Adrenal gland (tissue), 12 donors: ENCODE results near the gene TLCD3A. TPM values are rescaled to one million over a fixed set of nuclear protein-coding genes. Genes with fewer than 3 reads are reported as not detected.
"Not testable (repeated sequence)": the region's sequence is repeated elsewhere in the genome, so short reads cannot be mapped to it uniquely, and the experiment has no call there.

ENCODE experiments used
- DNase-seq, 7 donors: peaks; one replicate each; pipeline ENCODE4 v3.0.0-alpha.2; 2019 to 2020
- H3K27ac ChIP-seq, 5 donors: fragments of 200-600 bp; sonication (generic) in 4 of 5; 1 replicate in 3 of 5; 2 replicates in 2 of 5; pipeline versions ENCODE4 v1.5.1 to v1.8.0; 2016 to 2020; ENCODE audit warnings: mild to moderate bottlenecking in 1 of 5
- H3K27me3 ChIP-seq: fragments of 200-600 bp; 2 replicates; pipeline ENCODE4 v1.8.0; 2021
- H3K36me3 ChIP-seq, 2 donors: fragments of 200-600 bp; replicated peaks in 1 of 2; 1 replicate in 1 of 2; 2 replicates in 1 of 2; pipeline versions ENCODE4 v1.5.1 to v1.8.0; 2018 to 2022
- H3K4me1 ChIP-seq, 2 donors: fragments of 200-600 bp; replicated peaks in 1 of 2; 1 replicate in 1 of 2; 2 replicates in 1 of 2; pipeline versions ENCODE4 v1.5.1 to v1.8.0; 2018 to 2021
- H3K4me3 ChIP-seq, 4 donors: fragments of 200-600 bp; sonication (generic) in 3 of 4; one replicate each; pipeline ENCODE4 v1.5.1; 2016 to 2018
- H3K9me3 ChIP-seq, 3 donors: fragments of 200-600 bp; sonication (generic) in 1 of 3; replicated peaks in 1 of 3; 1 replicate in 2 of 3; 2 replicates in 1 of 3; pipeline versions ENCODE4 v1.5.1 to v1.8.0; 2016 to 2021
- CTCF ChIP-seq, 6 experiments: fragments of 450-650 bp in 4 of 6; fragments of 200-600 bp in 2 of 6; sonication (generic) in 1 of 6; IDR thresholded peaks; 1 replicate in 5 of 6; 2 replicates in 1 of 6; pipeline versions ENCODE4 v1.5.1 to v1.8.0; 2016 to 2021; ENCODE audit warnings: antibody characterized with exemption in 6 of 6, mild to moderate bottlenecking in 2 of 6, moderate library complexity in 1 of 6
- POLR2A ChIP-seq, 2 donors: fragments of 450-650 bp; IDR thresholded peaks; one replicate each; pipeline ENCODE4 v1.6.1; 2017; ENCODE audit warnings: antibody characterized with exemption in 2 of 2, mild to moderate bottlenecking in 2 of 2, moderate library complexity in 1 of 2
- WGBS, 4 donors: extraction: QIAGEN DNeasy Blood & Tissue Kit in 2 of 4; methylation state at CpG; one replicate each; pipeline versions ENCODE4 v1.1.5 to v1.1.7; 2013 to 2017; 5-methylcytosine and 5-hydroxymethylcytosine counted together
- intact Hi-C, 2 donors: fragments of 100-400 bp; cut with DNase I; formaldehyde crosslinking; loops; one replicate each; pipeline versions ENCODE4 v1.14.1 to v1.15.0; 2022 to 2023
- polyA plus RNA-seq, 3 donors: library from polyadenylated mRNA; stranded (reverse); fragments of 200-250 nt in 2 of 3; fragments of 350-450 nt in 1 of 3; fragmentation: Illumina TruSeq in 1 of 3; extraction: RNeasy Lipid Tissue Mini Kit (QIAGEN cat#74804) in 1 of 3; gene quantifications; one replicate each; pipeline ENCODE4 v1.2.3, GENCODE V29; 2013 to 2014
- total RNA-seq, 9 donors: library from RNA; depleted of rRNA in 4 of 9; stranded (reverse); fragments of >200 nt in 4 of 9; fragments of 120-200 nt in 1 of 9; fragmentation: NEBNext Ultra II Directional in 1 of 9; extraction: Animal tissue kit (Norgen Biotek cat#: 25700) in 1 of 9; gene quantifications; one replicate each; pipeline versions ENCODE4 v1.1.0 to v1.2.4, GENCODE V29; 2013 to 2023
- donor health status: healthy with polysubstance abuse.
- donor health status: Bipolar disorder and iron deficiency.
- donor health status: DM: yes; HTN: yes; CAD: no.
- donor health status: DM: no; HTN: no; CAD: no.
- donor health status: DM: no; HTN: no; CAD: no.
- donor health status: DM: yes; HTN: yes; CAD: no.

Gene TLCD3A
- total and polyA plus RNA-seq, 12 donors, result 0.72 to 8.7 (median 4.2) TPM

GRCh38 chr17:745406-745805 lies 13.0 kb downstream of the TLCD3A start:
- Histone ChIP-seq H3K4me3 (no peak overlapping the region), H3K4me1 (peaks cover 0 to under 1% of the 10 kb centered on the region in 2 donors), H3K27me3 (no peaks in the 10 kb centered on the region), H3K9me3 (no peaks in the 10 kb centered on the region), H3K27ac (no peak overlapping the region), H3K36me3 (peaks cover 0 to 57% of the 10 kb centered on the region in 2 donors)
- intact Hi-C loops, result no loop called here
- DNase-seq, result no peak
- WGBS, 4 donors, result 89 to 100% (median 96%) methylated on average over 1 to 11 of the region's 11 CpGs
- TF ChIP-seq POLR2A (IDR thresholded peaks at IDR 0.05), result no peak
- no peak for TF ChIP-seq CTCF (IDR thresholded peaks at IDR 0.05)

GRCh38 chr17:746181-746580 lies 13.8 kb downstream of the TLCD3A start:
- TF ChIP-seq POLR2A (IDR thresholded peaks at IDR 0.05) (no peak), CTCF (IDR thresholded peaks at IDR 0.05) (no peak)
- H3K4me3 ChIP-seq, result no peak overlapping the region
- intact Hi-C loops, result no loop called here
- peaks cover 0 to 50% of the 10 kb centered on the region in 2 donors for H3K36me3 ChIP-seq
- no peaks in the 10 kb centered on the region for H3K9me3 ChIP-seq
- H3K27me3 ChIP-seq, result no peaks in the 10 kb centered on the region
- 94 to 95% (median 94%) methylated on average over 9 of the region's 9 CpGs for WGBS, 4 donors
- H3K4me1 ChIP-seq, result peaks cover 4 to 8% of the 10 kb centered on the region in 2 donors
- H3K27ac ChIP-seq, result no peak overlapping the region
- no peak for DNase-seq

GRCh38 chr17:746783-747629 lies 14.6 kb downstream of the TLCD3A start:
- DNase-seq, result no peak
- H3K36me3 ChIP-seq, result peaks cover 0 to 46% of the 10 kb centered on the region in 2 donors
- WGBS, 4 donors, result 94 to 96% (median 95%) methylated on average over 16 to 38 of the region's 38 CpGs
- H3K4me3 ChIP-seq, result no peak overlapping the region
- H3K9me3 ChIP-seq, result no peaks in the 10 kb centered on the region
- no peak overlapping the region for H3K27ac ChIP-seq
- H3K4me1 ChIP-seq, result peaks cover 8 to 10% of the 10 kb centered on the region in 2 donors
- no peaks in the 10 kb centered on the region for H3K27me3 ChIP-seq
- intact Hi-C loops, result no loop called here
- no peak for TF ChIP-seq CTCF (IDR thresholded peaks at IDR 0.05)
- no peak for TF ChIP-seq POLR2A (IDR thresholded peaks at IDR 0.05)

- H3K27ac ChIP-seq, intact Hi-C loops, H3K9me3 ChIP-seq, H3K27me3 ChIP-seq, H3K4me1 ChIP-seq, H3K4me3 ChIP-seq, DNase-seq: not testable (repeated sequence)
- H3K36me3 ChIP-seq, result peaks cover 0 to 44% of the 10 kb centered on the region in 2 donors
- WGBS, 4 donors, result 87 to 99% (median 93%) methylated on average over 3 to 4 of the region's 4 CpGs
Measured at GRCh38 chr17:748604-749003, 16.2 kb downstream of the TLCD3A start.

- H3K9me3 ChIP-seq, H3K27ac ChIP-seq, intact Hi-C loops, H3K4me3 ChIP-seq, DNase-seq, H3K27me3 ChIP-seq, H3K4me1 ChIP-seq: not testable (repeated sequence)
- 82 to 84% (median 83%) methylated on average over 3 to 7 of the region's 7 CpGs; no CpG with 5 or more reads in 1 of the 4 donors for WGBS, 4 donors
- peaks cover 0 to 36% of the 10 kb centered on the region in 2 donors for H3K36me3 ChIP-seq
Measured at GRCh38 chr17:749359-749758, 17.0 kb downstream of the TLCD3A start.
